Measurements from ENCODE around the gene SUCLG2. TPM values are rescaled to one million over a fixed set of nuclear protein-coding genes. Genes with fewer than 3 reads are reported as not detected.
A peak's percentile ranks its signal among the peaks of the same experiment; 100 is the strongest.

Gene SUCLG2
- total RNA-seq, result 122 TPM
- long read RNA-seq, transcript SUCLG2-201 (11 exons, 2,352 nt), result major isoform, 311 of 338 reads
- long read RNA-seq, partial matches to known transcripts, result 13 of 338 reads
- long read RNA-seq, other reads (novel, unspliced or antisense), result 14 of 338 reads

- ATAC-seq (peak; percentile 99), DNase-seq (peak; percentile 94)
- intact Hi-C loops (cut with micrococcal nuclease), result no loop called here
These were observed at the start of gene SUCLG2 for GRCh38 chr3:67654099-67654843. TSS of gene SUCLG2 (minus strand) at chr3:67654612. CDS start at chr3:67654586, 26 bp downstream.

- DNase-seq (no peak), ATAC-seq (no peak)
- intact Hi-C loops (cut with micrococcal nuclease), result no loop called here
These were observed 46.2 kb upstream of the SUCLG2 start for GRCh38 chr3:67700596-67700995.

DNA sequence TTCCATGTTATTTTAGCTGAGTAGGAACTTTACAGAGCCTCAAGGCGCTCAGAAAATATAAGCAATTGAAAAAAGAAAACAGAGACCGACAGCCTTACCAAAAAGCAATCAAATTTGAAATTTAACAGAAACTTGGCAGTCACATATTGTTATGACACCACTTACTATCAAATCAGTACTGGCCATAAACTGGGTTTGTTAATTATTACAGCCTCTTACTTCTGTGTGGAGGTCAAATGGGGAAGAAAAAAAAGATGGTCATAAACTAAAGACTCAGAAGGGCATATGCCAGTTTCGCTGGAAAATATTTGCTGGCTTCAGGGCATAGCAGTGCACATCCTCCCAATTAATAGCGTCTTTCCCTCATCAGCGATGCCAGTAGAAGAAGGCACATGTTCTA is 45.5 kb upstream of the SUCLG2 start:
- intact Hi-C loops (cut with micrococcal nuclease), result no loop called here
- ATAC-seq, result no peak
- DNase-seq, result no peak

- ATAC-seq (no peak), DNase-seq (no peak)
- intact Hi-C loops (cut with micrococcal nuclease), result no loop called here
These were observed 38.2 kb upstream of the SUCLG2 start for GRCh38 chr3:67692621-67693020.

GRCh38 chr3:67691926-67692325 is 37.5 kb upstream of the SUCLG2 start:
- DNase-seq (no peak), ATAC-seq (no peak)
- intact Hi-C loops (cut with micrococcal nuclease), result no loop called here

- no peak for ATAC-seq
- DNase-seq, result no peak
- intact Hi-C loops (cut with micrococcal nuclease), result no loop called here
These were observed 36.8 kb upstream of the SUCLG2 start for GRCh38 chr3:67691207-67691606.

GRCh38 chr3:67689806-67690205 is 35.4 kb upstream of the SUCLG2 start:
- no peak for DNase-seq
- ATAC-seq, result no peak

DNA sequence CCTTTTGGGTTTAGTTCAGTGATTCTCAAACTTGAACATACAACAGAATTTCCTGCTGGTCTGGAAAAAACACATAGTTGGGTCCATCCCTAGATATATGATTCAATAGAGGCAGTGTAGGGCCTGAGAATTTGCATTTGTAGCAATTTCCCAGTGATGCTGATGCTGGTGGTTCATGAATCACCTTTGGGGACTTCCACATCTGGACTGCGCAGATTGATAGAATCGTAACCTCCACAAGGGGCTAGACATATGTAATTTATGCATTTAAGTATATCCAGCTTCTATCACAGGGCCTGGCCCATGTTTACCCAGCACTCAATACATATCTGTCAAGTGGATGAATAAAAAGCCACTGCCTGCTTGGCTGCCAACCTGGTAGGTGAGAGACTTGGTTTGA is 33.8 kb upstream of the SUCLG2 start:
- intact Hi-C loops (cut with micrococcal nuclease), result no loop called here
- ATAC-seq, result no peak
- no peak for DNase-seq

More at GRCh38 chr3:67689806-67690205, 35.4 kb upstream of the SUCLG2 start:
- intact Hi-C loops (cut with micrococcal nuclease), result no loop called here

GRCh38 chr3:67686069-67686468 is 31.7 kb upstream of the SUCLG2 start:
- DNase-seq (no peak), ATAC-seq (no peak)
- intact Hi-C loops (cut with micrococcal nuclease), result no loop called here

DNA sequence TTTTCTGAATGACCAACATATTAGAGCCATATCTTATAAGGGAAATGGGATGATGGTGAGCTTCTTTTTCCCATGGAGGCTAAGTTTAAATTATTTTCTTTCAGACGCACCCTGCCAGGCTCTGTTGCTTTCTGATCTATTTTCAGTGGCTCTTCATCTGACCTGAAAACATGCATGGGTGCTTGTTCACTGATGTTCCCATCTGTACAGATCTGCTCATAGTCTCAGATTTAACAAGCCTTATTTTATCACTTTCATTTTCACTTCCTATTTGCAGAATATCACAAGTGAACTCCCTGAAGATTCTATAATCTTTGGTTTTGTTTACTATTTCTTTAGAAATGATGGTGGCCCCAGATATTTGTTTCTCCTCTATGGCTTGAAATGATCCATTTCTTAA is 31.1 kb upstream of the SUCLG2 start:
- ATAC-seq (no peak), DNase-seq (no peak)
- intact Hi-C loops (cut with micrococcal nuclease), result no loop called here

- intact Hi-C loops (cut with micrococcal nuclease), result no loop called here
- DNase-seq (no peak), ATAC-seq (no peak)
These were observed 29.8 kb upstream of the SUCLG2 start for GRCh38 chr3:67684211-67684610.

DNA sequence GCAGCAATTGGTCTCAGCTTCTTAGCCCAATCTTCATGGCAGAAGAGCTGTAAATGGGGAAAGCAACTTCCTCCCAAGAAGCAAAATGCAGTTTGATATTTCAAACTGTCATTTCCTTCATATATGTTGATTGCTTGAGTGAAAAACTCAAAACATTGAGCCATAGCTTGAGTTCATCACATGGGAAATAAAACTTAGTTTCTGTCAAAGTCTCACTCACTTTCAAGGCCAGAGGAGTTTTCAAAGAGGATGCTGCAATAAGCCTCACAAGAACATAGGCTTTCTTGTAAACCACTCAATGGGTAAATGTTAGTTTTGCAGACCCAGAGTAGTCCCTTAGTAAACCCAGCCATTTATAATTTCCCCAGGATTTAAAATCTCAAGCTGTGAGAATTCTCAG is 29.1 kb upstream of the SUCLG2 start:
- ATAC-seq (no peak), DNase-seq (no peak)
- intact Hi-C loops (cut with micrococcal nuclease), result no loop called here

DNA sequence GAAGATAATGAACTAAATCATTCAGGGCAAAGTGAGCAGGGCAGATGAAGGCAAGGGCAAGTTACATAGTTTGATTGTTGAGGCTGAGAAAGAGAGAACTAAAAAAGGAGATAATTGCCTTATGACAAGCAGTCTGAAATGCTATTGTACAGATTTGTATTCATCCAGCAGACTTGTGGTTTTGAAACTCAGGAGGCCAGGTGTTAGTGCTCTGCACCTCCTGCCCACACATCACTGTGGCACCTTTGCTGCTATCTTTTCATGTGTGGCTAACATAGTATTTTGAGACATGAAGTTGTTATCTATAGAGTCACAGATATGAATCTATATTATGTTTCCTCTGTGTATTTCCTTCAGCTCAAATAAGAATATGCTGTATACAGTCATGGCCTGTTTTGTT is 24.3 kb upstream of the SUCLG2 start:
- DNase-seq (no peak), ATAC-seq (no peak)
- intact Hi-C loops (cut with micrococcal nuclease), result no loop called here

GRCh38 chr3:67674055-67674454 is 19.6 kb upstream of the SUCLG2 start:
- ATAC-seq (no peak), DNase-seq (no peak)
- intact Hi-C loops (cut with micrococcal nuclease), result no loop called here

- intact Hi-C loops (cut with micrococcal nuclease), result no loop called here
- ATAC-seq (no peak), DNase-seq (no peak)
These were observed 8.3 kb upstream of the SUCLG2 start for GRCh38 chr3:67662733-67663132.

- ATAC-seq, result peak; percentile 46
- DNase-seq, result no peak
- intact Hi-C loops (cut with micrococcal nuclease), result no loop called here
These were observed 6.7 kb upstream of the SUCLG2 start for GRCh38 chr3:67661089-67661488.

GRCh38 chr3:67657192-67657591 is 2.8 kb upstream of the SUCLG2 start:
- intact Hi-C loops (cut with micrococcal nuclease), result no loop called here
- ATAC-seq, result no peak
- DNase-seq, result no peak

DNA sequence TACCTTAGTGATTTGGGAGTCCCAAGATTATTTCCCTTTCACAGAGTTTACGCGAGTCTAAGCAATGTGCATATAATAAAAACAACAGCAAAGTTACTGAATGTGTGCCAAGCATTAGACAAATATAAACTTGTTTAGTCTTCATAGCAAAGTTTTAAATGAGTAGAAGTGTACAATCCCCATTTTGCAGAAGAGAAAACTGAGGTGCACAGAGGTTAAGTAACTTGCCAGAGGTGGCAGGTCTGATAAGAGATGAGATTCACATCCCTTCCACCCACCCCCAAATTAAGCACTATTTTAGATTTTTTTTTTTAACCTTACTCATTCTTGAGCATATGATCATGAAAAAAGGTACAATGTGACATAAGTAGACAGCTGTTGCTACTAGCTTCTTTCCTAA is 2.2 kb upstream of the SUCLG2 start:
- intact Hi-C loops (cut with micrococcal nuclease), result no loop called here
- no peak for DNase-seq
- ATAC-seq, result no peak

GRCh38 chr3:67655364-67656121 is 1.1 kb upstream of the SUCLG2 start:
- ATAC-seq, result no peak

GRCh38 chr3:67654844-67655177 is 399 bp upstream of the SUCLG2 start:
- intact Hi-C loops (cut with micrococcal nuclease), result no loop called here
- DNase-seq, result no peak
- ATAC-seq, result peak; percentile 31

More at GRCh38 chr3:67655364-67656121, 1.1 kb upstream of the SUCLG2 start:
- no peak for DNase-seq
- intact Hi-C loops (cut with micrococcal nuclease), result no loop called here

Data from left ventricle myocardium superior (tissue), 1 donor.